RPMI8226 (cell line): Measurements from ENCODE around the gene C17orf67.
"Not testable (repeated sequence)": the region's sequence is repeated elsewhere in the genome, so short reads cannot be mapped to it uniquely, and the experiment has no call there.

Experiments used
- DNase-seq: peaks from one replicate; pipeline ENCODE4 v3.0.0-alpha.2; 2015

C17orf67 gene

GRCh38 chr17:56770427-56770826 is 63.3 kb downstream of the C17orf67 start:
- DNase-seq, result no peak

GRCh38 chr17:56765449-56765848 is 68.3 kb downstream of the C17orf67 start:
- DNase-seq, result no peak

DNA sequence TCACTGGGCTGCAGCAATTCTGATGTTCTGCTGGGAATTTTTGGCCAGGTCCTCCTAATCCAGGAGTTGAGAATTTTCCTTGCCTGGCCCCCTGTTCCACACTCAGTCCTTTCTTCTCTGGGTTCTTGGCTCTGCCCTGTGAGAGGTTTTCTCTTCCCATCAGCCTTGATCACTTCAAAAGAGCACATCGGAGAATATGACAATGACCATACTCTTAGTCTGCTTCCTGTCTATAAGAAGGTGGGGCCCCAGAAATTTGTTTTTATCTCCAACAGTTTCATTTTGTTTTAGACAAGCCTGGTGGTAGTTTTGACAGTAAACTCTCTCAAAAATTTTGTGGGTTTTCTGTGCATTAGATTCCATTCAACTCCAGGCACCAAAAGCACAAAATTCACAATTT is 70.7 kb downstream of the C17orf67 start:
- DNase-seq, result no peak

DNA sequence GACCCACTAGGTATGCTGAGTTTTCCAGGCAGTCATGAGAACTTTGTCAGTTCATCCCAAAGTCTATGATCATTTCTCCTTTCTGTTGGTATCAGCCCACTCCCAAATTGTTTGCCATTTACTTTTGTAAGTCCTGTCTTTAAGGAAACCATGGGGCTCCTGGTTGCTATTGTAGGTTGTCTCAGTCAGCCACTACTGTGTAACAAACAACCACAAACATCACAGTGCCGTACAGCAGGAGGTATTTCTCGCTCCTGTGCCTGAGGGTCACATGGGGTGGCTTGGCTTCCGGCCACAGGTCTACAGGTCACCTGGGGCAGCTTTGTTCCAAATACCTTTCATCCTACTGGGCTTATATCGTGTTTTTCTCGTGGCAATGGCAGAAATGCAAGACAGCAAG is 71.6 kb downstream of the C17orf67 start:
- no peak for DNase-seq

- no peak for DNase-seq
These were observed 72.3 kb downstream of the C17orf67 start for GRCh38 chr17:56761387-56761786.

DNA sequence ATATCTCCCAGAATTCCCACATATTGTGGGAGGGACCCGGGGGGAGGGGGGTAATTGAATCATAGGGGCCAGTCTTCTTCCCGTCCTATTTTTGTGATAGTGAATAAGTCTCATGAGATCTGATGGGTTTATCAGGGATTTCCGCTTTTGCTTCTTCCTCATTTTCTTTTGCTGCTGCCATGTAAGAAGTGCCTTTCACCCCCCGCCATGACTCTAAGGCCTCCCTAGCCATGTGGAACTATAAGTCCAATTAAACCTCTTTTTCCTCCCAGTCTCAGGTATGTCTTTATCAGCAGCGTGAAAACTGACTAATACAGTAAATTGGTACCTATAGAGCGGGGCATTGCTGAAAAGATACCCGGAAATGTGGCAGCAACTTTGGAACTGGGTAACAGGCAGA is 76.1 kb downstream of the C17orf67 start:
- not testable (repeated sequence) for DNase-seq

DNA sequence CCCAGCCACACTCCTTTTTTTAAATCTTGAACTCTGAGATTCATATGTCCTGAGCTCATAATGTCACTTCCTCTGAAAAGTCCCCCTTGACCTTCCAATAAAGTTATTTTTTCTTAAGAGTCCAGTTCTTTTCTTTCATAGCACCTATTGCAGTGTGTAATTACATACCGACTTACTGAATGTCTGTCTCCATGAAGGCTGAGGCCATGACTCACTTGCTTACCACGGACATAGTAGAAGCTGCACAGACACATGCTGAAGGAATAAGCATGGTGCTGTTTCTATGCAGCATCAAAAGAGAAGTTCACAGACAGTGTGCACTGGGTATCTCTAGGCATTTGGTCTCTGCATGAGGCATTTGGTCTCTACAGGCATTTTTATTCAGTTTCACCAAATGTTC is 77.2 kb downstream of the C17orf67 start:
- DNase-seq, result no peak

GRCh38 chr17:56755310-56755709 is 78.4 kb downstream of the C17orf67 start:
- no peak for DNase-seq

- DNase-seq, result peak; percentile 22
These were observed 79.1 kb downstream of the C17orf67 start for GRCh38 chr17:56754523-56755208.

DNA sequence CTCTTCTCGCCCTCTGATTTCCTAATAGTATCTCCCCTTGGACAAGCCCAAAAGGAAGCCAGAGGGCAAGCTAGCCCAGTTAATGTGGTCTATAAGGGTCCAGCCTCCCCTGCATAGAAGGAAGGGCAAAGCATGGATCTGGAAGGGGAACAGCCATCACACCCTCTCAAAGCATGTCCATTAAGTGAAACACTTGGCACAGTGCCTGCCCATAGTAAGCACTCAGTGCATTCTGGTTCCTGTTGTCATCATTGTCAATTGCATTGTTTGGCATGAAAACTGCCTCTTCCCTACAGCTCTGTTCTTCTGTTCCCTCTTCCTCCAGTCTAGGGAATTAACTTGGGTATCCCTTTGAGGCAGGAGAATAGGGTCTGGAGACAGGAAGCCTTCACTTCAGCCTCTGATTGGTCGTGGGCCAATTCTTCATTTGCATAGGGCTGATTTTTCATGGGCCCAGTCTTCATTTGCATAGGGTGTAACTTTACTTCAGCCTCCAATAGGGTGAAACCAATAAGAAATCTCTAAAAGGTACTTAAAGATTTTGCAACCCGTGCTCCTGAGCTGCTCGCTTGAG is 81.4 kb downstream of the C17orf67 start:
- DNase-seq, result peak; percentile 47

GRCh38 chr17:56751145-56751738 is 82.5 kb downstream of the C17orf67 start:
- no peak for DNase-seq

GRCh38 chr17:56744721-56745120 is 89.0 kb downstream of the C17orf67 start:
- DNase-seq, result no peak

GRCh38 chr17:56742601-56743000 is 91.1 kb downstream of the C17orf67 start:
- no peak for DNase-seq
